CD4-positive, CD25-positive, alpha-beta regulatory T cell (primary cell): ENCODE measurements around the gene CSF1. TPM values are rescaled to one million over a fixed set of nuclear protein-coding genes. Genes with fewer than 3 reads are reported as not detected.
"Not testable (repeated sequence)": the region's sequence is repeated elsewhere in the genome, so short reads cannot be mapped to it uniquely, and the experiment has no call there.

Source experiments
- ATAC-seq, 2 donors: fragments of 150-1000 bp; cut with Tn5 transposase; one replicate each; pipeline ENCODE4 v1.10.0; 2021; ENCODE audit warnings: low read depth in 2 of 2, moderate number of reproducible peaks in 2 of 2, moderate library complexity in 1 of 2
- DNase-seq, 3 donors: peaks; one replicate each; pipeline versions ENCODE4 v3.0.0 to v3.0.0-alpha.2; 2012 to 2022; ENCODE audit warnings: mixed read lengths in 1 of 3
- H3K27ac ChIP-seq: one replicate; pipeline ENCODE4 v1.7.0; 2013; ENCODE audit warnings: mild to moderate bottlenecking, low read length; ENCODE audit not compliant: insufficient read depth, poor library complexity, severe bottlenecking
- H3K27me3 ChIP-seq: one replicate; pipeline ENCODE4 v1.7.0; 2013; ENCODE audit warnings: low read length; ENCODE audit not compliant: control insufficient read depth, insufficient read depth
- H3K36me3 ChIP-seq: one replicate; pipeline ENCODE4 v1.7.0; 2013; ENCODE audit warnings: mild to moderate bottlenecking, low read length, moderate library complexity; ENCODE audit not compliant: control insufficient read depth, insufficient read depth
- H3K4me1 ChIP-seq: 2 replicates; pipeline ENCODE4 v1.7.0; 2013; ENCODE audit warnings: mild to moderate bottlenecking, low read length; ENCODE audit not compliant: insufficient read depth, control insufficient read depth, poor library complexity, severe bottlenecking
- H3K4me3 ChIP-seq: one replicate; pipeline ENCODE4 v1.7.0; 2013; ENCODE audit warnings: low read depth, mild to moderate bottlenecking, low read length, moderate library complexity
- H3K9me3 ChIP-seq, 2 experiments: 1 replicate in 1 of 2; 2 replicates in 1 of 2; pipeline ENCODE4 v1.7.0; 2013; ENCODE audit warnings: low read length in 2 of 2, mild to moderate bottlenecking in 1 of 2, moderate library complexity in 1 of 2; ENCODE audit not compliant: control insufficient read depth in 2 of 2
- H3K27ac Mint-ChIP-seq, 3 donors: one replicate each; pipeline ENCODE4 v1.8.0; 2020 to 2022; ENCODE audit warnings: mild to moderate bottlenecking in 3 of 3, mixed read lengths in 3 of 3, moderate library complexity in 2 of 3
- H3K27me3 Mint-ChIP-seq: one replicate; pipeline ENCODE4 v1.8.0; 2022; ENCODE audit warnings: mild to moderate bottlenecking, mixed read lengths
- H3K36me3 Mint-ChIP-seq: one replicate; pipeline ENCODE4 v1.8.0; 2020; ENCODE audit warnings: mixed read lengths
- H3K4me1 Mint-ChIP-seq, 4 donors: one replicate each; pipeline ENCODE4 v1.8.0; 2020 to 2022; ENCODE audit warnings: mixed read lengths in 4 of 4, mild to moderate bottlenecking in 1 of 4
- H3K4me3 Mint-ChIP-seq, 4 donors: one replicate each; pipeline ENCODE4 v1.8.0; 2020 to 2022; ENCODE audit warnings: mild to moderate bottlenecking in 4 of 4, mixed read lengths in 4 of 4, moderate library complexity in 3 of 4
- H3K9me3 Mint-ChIP-seq, 7 donors: one replicate each; pipeline ENCODE4 v1.8.0; 2020 to 2022; ENCODE audit warnings: mixed read lengths in 7 of 7, mild to moderate bottlenecking in 3 of 7, moderate library complexity in 2 of 7
- polyA plus RNA-seq, 4 donors: library from polyadenylated mRNA; unstranded; fragments of 300-500 nt; fragmentation: Illumina TruSeq; gene quantifications; one replicate each; pipeline ENCODE4 v1.2.3, GENCODE V29; 2021
- total RNA-seq: library from RNA; stranded (reverse); gene quantifications from one replicate; pipeline ENCODE4 v1.2.3, GENCODE V29; 2022

The CSF1 gene
- total RNA-seq (28.4 TPM), polyA plus RNA-seq (10 to 100 TPM; 12.2 to 21.1 (median 16.1) TPM)

- peaks cover 5% of the 10 kb centered on the region for H3K27me3 Mint-ChIP-seq
- peak within 1 kb of the TSS; percentile 64 for H3K27ac ChIP-seq
- peaks cover 12 to 84% (median 66%) of the 10 kb centered on the region in 4 donors for H3K4me1 Mint-ChIP-seq
- peak within 1 kb of the TSS; percentile 91 to 99 (median 98) for H3K4me3 Mint-ChIP-seq
- peak within 1 kb of the TSS; percentile 79 for H3K4me3 ChIP-seq
- ATAC-seq (peak; percentile 17 to 21), DNase-seq (peak; percentile 38 to 66 (median 51))
- peaks cover 7% of the 10 kb centered on the region for H3K36me3 ChIP-seq
- peak within 1 kb of the TSS; percentile 91 to 99 (median 98) for H3K27ac Mint-ChIP-seq
- H3K9me3 Mint-ChIP-seq: peaks cover 0 to 1% (median 0%) of the 10 kb centered on the region in 7 donors
- H3K27me3 ChIP-seq: no peaks in the 10 kb centered on the region
- peaks cover 2% of the 10 kb centered on the region for H3K36me3 Mint-ChIP-seq
- H3K9me3 ChIP-seq: no peaks in the 10 kb centered on the region
- peaks cover 75% of the 10 kb centered on the region for H3K4me1 ChIP-seq
Observed at GRCh38 chr1:109910123-109910962, at the start of gene CSF1. TSS of gene CSF1 (plus strand) at chr1:109910849. CDS start at chr1:109911024, 175 bp downstream.

- not testable (repeated sequence) for H3K4me3 Mint-ChIP-seq, H3K27me3 Mint-ChIP-seq, H3K27ac ChIP-seq, H3K9me3 Mint-ChIP-seq, H3K9me3 ChIP-seq, H3K4me1 ChIP-seq, ATAC-seq, H3K27ac Mint-ChIP-seq, H3K27me3 ChIP-seq, DNase-seq, H3K36me3 Mint-ChIP-seq, H3K4me3 ChIP-seq, H3K36me3 ChIP-seq
- peaks cover 5 to 15% (median 12%) of the 10 kb centered on the region in 4 donors for H3K4me1 Mint-ChIP-seq
Observed at GRCh38 chr1:109861616-109862015, 49.0 kb upstream of the CSF1 start.

GRCh38 chr1:109863667-109864046 lies 47.0 kb upstream of the CSF1 start:
- Mint-ChIP-seq H3K36me3 (no peaks in the 10 kb centered on the region), H3K27me3 (no peaks in the 10 kb centered on the region), H3K4me3 (no peak overlapping the region), H3K4me1 (peaks cover 0 to 15% (median 12%) of the 10 kb centered on the region in 4 donors), H3K27ac (no peak overlapping the region), H3K9me3 (peaks cover 0 to 7% (median 2%) of the 10 kb centered on the region in 7 donors)
- Histone ChIP-seq H3K36me3 (no peaks in the 10 kb centered on the region), H3K9me3 (no peaks in the 10 kb centered on the region), H3K27me3 (no peaks in the 10 kb centered on the region), H3K4me3 (no peak overlapping the region), H3K4me1 (peaks cover 7% of the 10 kb centered on the region), H3K27ac (no peak overlapping the region)
- ATAC-seq: no peak
- no peak for DNase-seq

- Mint-ChIP-seq H3K36me3 (no peaks in the 10 kb centered on the region), H3K27me3 (no peaks in the 10 kb centered on the region), H3K4me3 (no peak overlapping the region), H3K9me3 (peaks cover 0 to 7% (median 2%) of the 10 kb centered on the region in 7 donors), H3K27ac (no peak overlapping the region), H3K4me1 (peaks cover 0 to 15% (median 12%) of the 10 kb centered on the region in 4 donors)
- H3K27me3 ChIP-seq: no peaks in the 10 kb centered on the region
- H3K27ac ChIP-seq: no peak overlapping the region
- peaks cover 7% of the 10 kb centered on the region for H3K4me1 ChIP-seq
- H3K4me3 ChIP-seq: no peak overlapping the region
- ATAC-seq (peak; percentile 22 to 60), DNase-seq (peak in 1 of 3 donors; percentile 41)
- H3K36me3 ChIP-seq: no peaks in the 10 kb centered on the region
- H3K9me3 ChIP-seq: no peaks in the 10 kb centered on the region
Observed at GRCh38 chr1:109864047-109864822, 46.4 kb upstream of the CSF1 start.

- no peak overlapping the region for H3K27ac ChIP-seq
- Mint-ChIP-seq H3K27ac (no peak overlapping the region), H3K27me3 (no peaks in the 10 kb centered on the region), H3K4me3 (no peak overlapping the region), H3K9me3 (peaks cover 0 to 7% (median 2%) of the 10 kb centered on the region in 7 donors), H3K4me1 (peaks cover 0 to 15% (median 10%) of the 10 kb centered on the region in 4 donors), H3K36me3 (no peaks in the 10 kb centered on the region)
- H3K36me3 ChIP-seq: no peaks in the 10 kb centered on the region
- no peak overlapping the region for H3K4me3 ChIP-seq
- ATAC-seq: no peak
- no peaks in the 10 kb centered on the region for H3K9me3 ChIP-seq
- H3K4me1 ChIP-seq: peaks cover 7% of the 10 kb centered on the region
- no peaks in the 10 kb centered on the region for H3K27me3 ChIP-seq
- no peak for DNase-seq
Observed at GRCh38 chr1:109864930-109865612, 45.6 kb upstream of the CSF1 start.

GRCh38 chr1:109866071-109866470 lies 44.6 kb upstream of the CSF1 start:
- Mint-ChIP-seq H3K4me1 (peaks cover 0 to 12% (median 8%) of the 10 kb centered on the region in 4 donors), H3K27me3 (no peaks in the 10 kb centered on the region), H3K4me3 (no peak overlapping the region), H3K36me3 (no peaks in the 10 kb centered on the region), H3K9me3 (peaks cover 0 to 7% (median 2%) of the 10 kb centered on the region in 7 donors), H3K27ac (no peak overlapping the region)
- Histone ChIP-seq H3K4me1 (peaks cover 7% of the 10 kb centered on the region), H3K27ac (no peak overlapping the region), H3K4me3 (no peak overlapping the region), H3K27me3 (no peaks in the 10 kb centered on the region), H3K9me3 (no peaks in the 10 kb centered on the region), H3K36me3 (no peaks in the 10 kb centered on the region)
- ATAC-seq (no peak), DNase-seq (no peak)
